Panc1 (cell line): ENCODE data around the gene DAGLA. TPM values are rescaled to one million over a fixed set of nuclear protein-coding genes. Genes with fewer than 3 reads are reported as not detected.
"Not testable (repeated sequence)": the region's sequence is repeated elsewhere in the genome, so short reads cannot be mapped to it uniquely, and the experiment has no call there.

Experiments used
- ATAC-seq: fragments of 200-7000 bp; cut with Tn5 transposase; 2 replicates; pipeline ENCODE4 v1.9.1; 2020; ENCODE audit warnings: mild to moderate bottlenecking, moderate library complexity
- BruUV-seq: library from RNA; stranded (reverse); fragments of 400-500 nt; replicated peaks from 2 replicates; lab custom pipeline; 2021; lab: Mats Ljungman, UMichigan
- CTCF ChIA-PET: fragments of 300-600 bp; sonication (Branson Sonifier 250); formaldehyde crosslinking; loops from one replicate; lab custom pipeline; 2022; ENCODE audit warnings: antibody characterized with exemption; lab: Charles Lee
- POLR2A ChIA-PET: fragments of 300-600 bp; sonication (Branson Sonifier 250); formaldehyde crosslinking; loops from one replicate; lab custom pipeline; 2022; ENCODE audit warnings: antibody characterized with exemption; lab: Charles Lee
- DNase-seq: peaks from one replicate; pipeline ENCODE4 v3.0.0-alpha.2; 2010; ENCODE audit warnings: low read depth, low spot score
- H3K27ac ChIP-seq: 2 replicates; pipeline ENCODE4 v1.5.1; 2011; ENCODE audit warnings: mild to moderate bottlenecking, low read length, inconsistent platforms
- H3K27me3 ChIP-seq: fragments of 200-500 bp; sonication (Bioruptor generic); 2 replicates; pipeline ENCODE4 v1.6.0; 2014; ENCODE audit warnings: low read length, inconsistent platforms; ENCODE audit not compliant: control insufficient read depth, insufficient read depth
- H3K36me3 ChIP-seq: fragments of 200-500 bp; sonication (Bioruptor generic); 2 replicates; pipeline ENCODE4 v1.5.1; 2014; ENCODE audit warnings: inconsistent platforms, mild to moderate bottlenecking, low read length, moderate library complexity; ENCODE audit not compliant: control insufficient read depth, insufficient read depth
- H3K4me1 ChIP-seq: 2 replicates; pipeline ENCODE4 v1.5.1; 2011; ENCODE audit warnings: inconsistent platforms, mild to moderate bottlenecking, low read length, moderate library complexity; ENCODE audit not compliant: control insufficient read depth, insufficient read depth
- H3K4me3 ChIP-seq, 2 experiments: 2 replicates each; pipeline ENCODE4 v1.5.1; 2011 to 2012; ENCODE audit warnings: low read depth in 2 of 2, low read length in 2 of 2, mild to moderate bottlenecking in 2 of 2, inconsistent platforms in 1 of 2, moderate library complexity in 1 of 2
- H3K9me3 ChIP-seq: fragments of 200-500 bp; sonication (Bioruptor generic); 2 replicates; pipeline ENCODE4 v1.5.1; 2014; ENCODE audit warnings: low read depth, mild to moderate bottlenecking, inconsistent platforms, low read length, moderate library complexity; ENCODE audit not compliant: control insufficient read depth, insufficient read depth
- CTCF ChIP-seq: fragments of 450-650 bp; IDR thresholded peaks from 2 replicates; pipeline ENCODE4 v1.5.1; 2017; ENCODE audit warnings: mild to moderate bottlenecking
- POLR2AphosphoS5 ChIP-seq: IDR thresholded peaks from 2 replicates; pipeline ENCODE4 v1.6.1; 2012; ENCODE audit warnings: mild to moderate bottlenecking, low read depth, low read length, moderate library complexity
- REST ChIP-seq, 2 experiments: IDR thresholded peaks; 2 replicates each; pipeline ENCODE4 v1.6.1; 2011 to 2012; ENCODE audit warnings: low read depth in 2 of 2, control low read depth in 1 of 2, low read length in 1 of 2, mild to moderate bottlenecking in 1 of 2, moderate library complexity in 1 of 2; ENCODE audit not compliant: insufficient read depth in 1 of 2
- SIN3A ChIP-seq: IDR thresholded peaks from 2 replicates; pipeline ENCODE4 v1.6.1; 2012; ENCODE audit warnings: low read depth, mild to moderate bottlenecking, low read length, moderate library complexity, borderline replicate concordance; ENCODE audit not compliant: insufficient read depth
- TCF7L2 ChIP-seq: IDR thresholded peaks from 2 replicates; pipeline ENCODE4 v1.6.1; 2011; ENCODE audit warnings: mild to moderate bottlenecking, low read depth, low read length, inconsistent platforms
- in situ Hi-C: cut with HindIII; loops from 2 replicates; pipeline ENCODE4 v1.10.0; 2016; ENCODE audit warnings: low sequenced_read_pairs, low pct_unique_long_range_greater_than_20kb
- intact Hi-C: fragments of 100-400 bp; cut with micrococcal nuclease; formaldehyde crosslinking; loops from one replicate; pipeline ENCODE4 v1.10.0; 2022; ENCODE audit not compliant: unreplicated experiment
- total RNA-seq: library from RNA; stranded (reverse); gene quantifications from one replicate; pipeline ENCODE4 v1.2.1, GENCODE V29; 2021; ENCODE audit not compliant: unreplicated experiment

DAGLA gene
- total RNA-seq, 1 experiment from 2014 or later: 6.4 TPM

- ChIA-PET CTCF (no interaction called here), POLR2A (no interaction called here)
- ATAC-seq: no peak
- DNase-seq: no peak
- H3K4me1 ChIP-seq: no peaks in the 10 kb centered on the region
- H3K9me3 ChIP-seq: no peaks in the 10 kb centered on the region
- no peak overlapping the region for H3K4me3 ChIP-seq
- no peaks in the 10 kb centered on the region for H3K36me3 ChIP-seq
- TF ChIP-seq CTCF: no peak
- no peak for TF ChIP-seq POLR2AphosphoS5
- TF ChIP-seq REST (IDR thresholded peaks at IDR 0.05; ENCODE audit: insufficient read depth in 1 of 2, low read depth in 2 of 2, low read length in 1 of 2): no peak
- no peak for TF ChIP-seq TCF7L2
- no peak for TF ChIP-seq SIN3A
- no peaks in the 10 kb centered on the region for H3K27me3 ChIP-seq
- no peak overlapping the region for H3K27ac ChIP-seq
- in situ Hi-C loops (no loop called here), intact Hi-C loops (no loop called here)
- no TSS peak for BruUV-seq
Measured at GRCh38 chr11:61654397-61654829, 25.8 kb upstream of the DAGLA start.

GRCh38 chr11:61655266-61656159, 24.7 kb upstream of the DAGLA start:
- H3K9me3 ChIP-seq, H3K4me1 ChIP-seq, BruUV-seq, H3K27me3 ChIP-seq, in situ Hi-C loops, POLR2A ChIA-PET, DNase-seq, H3K36me3 ChIP-seq, H3K4me3 ChIP-seq, ATAC-seq, H3K27ac ChIP-seq, intact Hi-C loops, CTCF ChIA-PET: not testable (repeated sequence)
